K562 (cell line): ENCODE measurements around the gene OSBP2. TPM values are rescaled to one million over a fixed set of nuclear protein-coding genes. Genes with fewer than 3 reads are reported as not detected.
A peak's percentile ranks its signal among the peaks of the same experiment; 100 is the strongest.

Experiments used
- ATAC-seq: fragments of 200-7000 bp; cut with Tn5 transposase; 3 replicates; pipeline ENCODE4 v1.9.1; 2020; ENCODE audit warnings: moderate library complexity
- BruUV-seq: library from RNA; stranded (reverse); fragments of 400-500 nt; replicated peaks from 2 replicates; lab custom pipeline; 2021; lab: Mats Ljungman, UMichigan
- CTCF ChIA-PET: fragments of 300-600 bp; formaldehyde crosslinking; extraction: SDS; loops from one replicate; lab custom pipeline; 2021; ENCODE audit warnings: low intra/inter-chr PET ratio; lab: Yijun Ruan, JAX
- POLR2A ChIA-PET: fragments of 300-600, 350-650 bp; sonication (Branson Sonifier 250); formaldehyde crosslinking; extraction: SDS; loops from one replicate; lab custom pipeline; 2021; ENCODE audit warnings: antibody characterized with exemption, inconsistent platforms; lab: Yijun Ruan, JAX
- DNase-seq, 4 experiments: peaks; one replicate each; pipeline versions ENCODE4 v3.0.0 to v3.0.0-alpha.2; 2011 to 2018; ENCODE audit warnings: low spot score in 3 of 4, mixed read lengths in 3 of 4; ENCODE audit errors: extremely low read depth in 1 of 4
- FAIRE-seq: peaks from 2 replicates; lab custom pipeline; 2011; peaks lifted over from hg19 to GRCh38; lab: Jason Lieb, UNC
- H2AFZ ChIP-seq: 2 replicates; pipeline ENCODE4 v1.6.0; 2011; ENCODE audit warnings: low read depth, low read length, control low read depth, inconsistent platforms
- H3K27ac ChIP-seq: fragments of 200-600 bp; 3 replicates; pipeline ENCODE4 v1.8.0; 2011; ENCODE audit warnings: low read depth, mild to moderate bottlenecking, control low read depth, inconsistent platforms, low read length, moderate library complexity, mixed read lengths; ENCODE audit errors: extremely low read depth
- H3K27me3 ChIP-seq, 2 experiments: fragments of 300-600 bp in 1 of 2; 2 replicates in 1 of 2; 3 replicates in 1 of 2; pipeline versions ENCODE4 v1.6.0 to v1.8.0; 2011; ENCODE audit warnings: inconsistent platforms in 2 of 2, low read length in 2 of 2, mild to moderate bottlenecking in 1 of 2, mixed read lengths in 1 of 2, moderate library complexity in 1 of 2; ENCODE audit not compliant: control insufficient read depth in 2 of 2, insufficient read depth in 2 of 2
- H3K36me3 ChIP-seq: fragments of 300-600 bp; 3 replicates; pipeline ENCODE4 v1.8.0; 2011; ENCODE audit warnings: mild to moderate bottlenecking, low read length, inconsistent platforms; ENCODE audit not compliant: control insufficient read depth, insufficient read depth
- H3K4me1 ChIP-seq, 2 experiments: fragments of 200-600 bp in 1 of 2; replicated peaks in 1 of 2; 2 replicates in 1 of 2; 3 replicates in 1 of 2; pipeline versions ENCODE4 v1.5.1 to v1.8.0; 2011; ENCODE audit warnings: inconsistent platforms in 2 of 2, low read length in 2 of 2, mild to moderate bottlenecking in 1 of 2, mixed read lengths in 1 of 2, moderate library complexity in 1 of 2; ENCODE audit not compliant: control insufficient read depth in 2 of 2, insufficient read depth in 2 of 2
- H3K4me2 ChIP-seq: 2 replicates; pipeline ENCODE4 v1.6.1; 2011; ENCODE audit warnings: low read length, control low read depth, inconsistent platforms, mixed read lengths; ENCODE audit not compliant: insufficient read depth
- H3K4me3 ChIP-seq: fragments of 200-600 bp; sonication (generic), shearing (Covaris generic); 2 replicates; pipeline ENCODE4 v1.5.1; 2016; ENCODE audit warnings: control low read depth, inconsistent platforms
- H3K79me2 ChIP-seq: fragments of 200-600 bp; 3 replicates; pipeline ENCODE4 v1.8.0; 2011; ENCODE audit warnings: low read length, inconsistent platforms; ENCODE audit not compliant: control insufficient read depth, insufficient read depth
- H3K9ac ChIP-seq, 2 experiments: 2 replicates each; pipeline versions ENCODE4 v1.6.0 to v1.6.1; 2011; ENCODE audit warnings: low read depth in 2 of 2, low read length in 2 of 2, control low read depth in 1 of 2, inconsistent platforms in 1 of 2, mild to moderate bottlenecking in 1 of 2, mixed read lengths in 1 of 2; ENCODE audit not compliant: insufficient read depth in 1 of 2
- H3K9me1 ChIP-seq: one replicate; pipeline ENCODE4 v1.6.0; 2011; ENCODE audit warnings: inconsistent platforms, mild to moderate bottlenecking, low read length, moderate library complexity; ENCODE audit not compliant: control insufficient read depth, insufficient read depth
- H3K9me3 ChIP-seq: replicated peaks from 2 replicates; pipeline ENCODE4 v1.5.1; 2011; ENCODE audit warnings: low read depth, low read length, inconsistent platforms; ENCODE audit not compliant: control insufficient read depth, insufficient read depth
- H4K20me1 ChIP-seq: replicated peaks from 2 replicates; pipeline ENCODE4 v1.6.1; 2011; ENCODE audit warnings: low read length, inconsistent platforms, mixed read lengths; ENCODE audit not compliant: control insufficient read depth, insufficient read depth
- MCM2 ChIP-seq: fragments of 450-650 bp; IDR thresholded peaks from 2 replicates; pipeline ENCODE4 v1.6.1; 2017; ENCODE audit warnings: low read depth, mild to moderate bottlenecking
- POLR2G ChIP-seq: fragments of 200-400 bp; formaldehyde crosslinking; IDR thresholded peaks from 2 replicates; pipeline ENCODE4 v1.6.1; 2017; ENCODE audit warnings: low read depth, mild to moderate bottlenecking, antibody characterized with exemption, low read length, moderate library complexity
- RCOR1 ChIP-seq, 2 experiments: IDR thresholded peaks; 2 replicates each; pipeline ENCODE4 v1.6.1; 2012; ENCODE audit warnings: low read depth in 2 of 2, low read length in 2 of 2, borderline replicate concordance in 1 of 2, improper control_type of control experiment in 1 of 2
- ZBTB33 ChIP-seq: sonication (generic); formaldehyde crosslinking; IDR thresholded peaks from 2 replicates; pipeline ENCODE4 v1.8.1; 2023; ENCODE audit warnings: mild to moderate bottlenecking, missing genetic modification reagents
- ZNF165 ChIP-seq: fragments of 250-450 bp; sonication (Bioruptor Pico); IDR thresholded peaks from 2 replicates; pipeline ENCODE4 v1.4.0; 2020; ENCODE audit warnings: borderline replicate concordance
- WGBS: fragments of 100-300 bp; shearing (Covaris generic); methylation state at CpG from one replicate; pipeline ENCODE4 v1.1.6; 2016; ENCODE audit warnings: low coverage, mixed read lengths; ENCODE audit not compliant: insufficient coverage; ENCODE audit errors: missing lambda C conversion rate; 5-methylcytosine and 5-hydroxymethylcytosine counted together
- in situ Hi-C: fragments of 300-500 bp; cut with MboI; formaldehyde crosslinking; loops from 4 replicates; pipeline ENCODE4 v1.15.0; 2018; ENCODE audit warnings: inconsistent platforms, mixed read lengths
- intact Hi-C: fragments of 100-400 bp; cut with micrococcal nuclease; formaldehyde crosslinking; loops from 2 replicates; pipeline ENCODE4 v1.14.2; 2022
- polyA plus RNA-seq, 8 experiments: library from polyadenylated mRNA; depleted of rRNA in 4 of 8; stranded (reverse) in 5 of 8; unstranded in 3 of 8; fragments of >200 nt; fragmentation: Nextera tagmentation in 2 of 8; fragmentation: Illumina TruSeq in 1 of 8; extraction: Ambion mirVana in 2 of 8; extraction: Trizol in 1 of 8; gene quantifications; 2 replicates each; pipeline versions ENCODE4 v1.2.1 to v1.2.3, GENCODE V29; 2011 to 2014; ENCODE audit warnings: inconsistent platforms in 1 of 8, missing spikeins in 1 of 8
- total RNA-seq, 7 experiments: library from RNA; depleted of rRNA in 6 of 7; stranded (reverse); fragments of >200 nt in 6 of 7; fragmentation: Illumina TruSeq in 2 of 7; extraction: Trizol in 2 of 7; gene quantifications; 2 replicates each; pipeline versions ENCODE4 v1.2.1 to v1.2.3, GENCODE V29; 2011 to 2021; ENCODE audit warnings: low replicate concordance in 1 of 7

OSBP2 gene
- total and polyA plus RNA-seq, 9 of the 15 experiments (the other 6 are each of a cell fraction or from before 2014, with no cell fraction given), result 0.52 to 29.5 (median 21.6) TPM

GRCh38 chr22:30905696-30906341 lies 211.1 kb downstream of the OSBP2 start:
- FAIRE-seq, result no peak
- no TSS peak for BruUV-seq
- POLR2A ChIA-PET, result no interaction called here

More at GRCh38 chr22:30905696-30906341, 211.1 kb downstream of the OSBP2 start:
- ATAC-seq (no peak), DNase-seq (peak in 1 of 4 experiments; percentile 3)
- Histone ChIP-seq H3K9me3 (no peaks in the 10 kb centered on the region), H3K4me2 (no peak overlapping the region), H3K9ac (no peak overlapping the region), H3K27me3 (no peaks in the 10 kb centered on the region), H2AFZ (no peak overlapping the region), H3K4me1 (no peaks in the 10 kb centered on the region), H3K9me1 (no peaks in the 10 kb centered on the region), H3K4me3 (no peak overlapping the region), H3K79me2 (no peaks in the 10 kb centered on the region), H3K27ac (no peak overlapping the region), H3K36me3 (peaks cover 8% of the 10 kb centered on the region; the same call in 1 of the 3 replicates), H4K20me1 (no peaks in the 10 kb centered on the region)
- 95% methylated on average over 10 of the region's 49 CpGs for WGBS
- in situ Hi-C loops, result no loop called here
- intact Hi-C loops, result no loop called here
- CTCF ChIA-PET, result no interaction called here
- no peak for TF ChIP-seq MCM2
- TF ChIP-seq ZNF165 (CRISPR knock-in tag), result no peak
- TF ChIP-seq ZBTB33, result peak; percentile 81
- TF ChIP-seq POLR2G, result 0 out of 2 replicates have a peak, but pooled peaks have one; percentile 25
- no peak for TF ChIP-seq RCOR1 (IDR thresholded peaks at IDR 0.05; ENCODE audit: borderline replicate concordance in 1 of 2, low read depth in 2 of 2, low read length in 2 of 2)
